Astrocyte of the cerebellum (primary cell): ENCODE results near the gene ELMO3.
A peak's percentile ranks its signal among the peaks of the same experiment; 100 is the strongest.

ENCODE experiments used
- DNase-seq: peaks from one replicate; pipeline ENCODE4 v3.0.0-alpha.2; 2011; ENCODE audit warnings: low read depth
- H3K4me3 ChIP-seq: 2 replicates; pipeline ENCODE4 v1.5.1; 2011; ENCODE audit warnings: mild to moderate bottlenecking, low read depth, low read length, moderate library complexity
- in situ Hi-C: cut with HindIII; loops from 2 replicates; pipeline ENCODE4 v1.10.0; 2017; ENCODE audit warnings: low sequenced_read_pairs
- TF ChIP-seq, protein P1 (sequence below): IDR thresholded peaks from 2 replicates; pipeline ENCODE4 v1.5.1; 2012; ENCODE audit warnings: low read length, low read depth, moderate library complexity, mild to moderate bottlenecking; ENCODE audit errors: missing control alignments

Gene ELMO3

DNA sequence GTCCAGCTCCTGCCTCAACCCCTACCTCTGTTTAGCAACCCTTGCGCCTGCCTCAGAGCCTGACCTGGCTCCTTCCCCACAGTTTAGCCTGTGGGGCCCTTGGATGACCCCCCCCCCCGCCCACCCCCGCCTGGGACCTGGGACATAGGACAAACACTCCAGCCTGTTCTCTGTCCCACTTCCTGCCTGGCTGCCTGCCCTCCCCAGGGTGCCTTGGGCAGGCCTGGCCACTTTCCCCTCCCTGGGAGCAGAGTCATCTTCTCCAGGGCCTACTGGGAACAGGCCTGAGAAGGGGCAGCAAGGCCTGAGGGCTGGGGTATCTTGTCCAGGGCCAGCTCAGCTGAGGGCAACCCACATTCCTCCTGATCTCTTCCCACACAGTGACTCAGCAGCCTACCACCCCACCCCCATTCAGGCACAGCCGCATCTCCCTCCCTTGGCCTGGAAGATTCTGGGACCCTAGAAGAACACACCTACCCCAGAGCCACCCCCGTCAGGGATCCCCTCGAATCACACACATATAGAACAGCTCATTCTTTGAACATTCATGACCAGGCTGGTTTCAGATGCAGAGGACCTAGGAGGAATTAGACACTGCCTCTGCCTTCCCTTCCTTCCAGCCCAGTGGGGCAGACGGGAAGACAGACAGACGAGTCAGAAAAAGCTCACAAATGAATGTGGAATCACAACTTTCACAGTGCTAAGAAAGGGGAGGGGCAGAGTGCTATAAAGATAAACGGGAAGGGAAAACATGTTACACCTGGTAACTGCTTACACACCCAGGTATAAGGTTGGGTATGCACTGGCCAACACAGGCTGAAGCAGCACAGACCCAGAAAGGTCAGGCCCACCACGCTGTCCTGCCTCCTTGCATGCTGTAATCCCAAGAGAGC, 42.3 kb downstream of the ELMO3 start:
- no peak for DNase-seq
- in situ Hi-C loops = no loop called here
- TF ChIP-seq, protein P1, sequence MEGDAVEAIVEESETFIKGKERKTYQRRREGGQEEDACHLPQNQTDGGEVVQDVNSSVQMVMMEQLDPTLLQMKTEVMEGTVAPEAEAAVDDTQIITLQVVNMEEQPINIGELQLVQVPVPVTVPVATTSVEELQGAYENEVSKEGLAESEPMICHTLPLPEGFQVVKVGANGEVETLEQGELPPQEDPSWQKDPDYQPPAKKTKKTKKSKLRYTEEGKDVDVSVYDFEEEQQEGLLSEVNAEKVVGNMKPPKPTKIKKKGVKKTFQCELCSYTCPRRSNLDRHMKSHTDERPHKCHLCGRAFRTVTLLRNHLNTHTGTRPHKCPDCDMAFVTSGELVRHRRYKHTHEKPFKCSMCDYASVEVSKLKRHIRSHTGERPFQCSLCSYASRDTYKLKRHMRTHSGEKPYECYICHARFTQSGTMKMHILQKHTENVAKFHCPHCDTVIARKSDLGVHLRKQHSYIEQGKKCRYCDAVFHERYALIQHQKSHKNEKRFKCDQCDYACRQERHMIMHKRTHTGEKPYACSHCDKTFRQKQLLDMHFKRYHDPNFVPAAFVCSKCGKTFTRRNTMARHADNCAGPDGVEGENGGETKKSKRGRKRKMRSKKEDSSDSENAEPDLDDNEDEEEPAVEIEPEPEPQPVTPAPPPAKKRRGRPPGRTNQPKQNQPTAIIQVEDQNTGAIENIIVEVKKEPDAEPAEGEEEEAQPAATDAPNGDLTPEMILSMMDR = no peak
- no peak overlapping the region for H3K4me3 ChIP-seq

DNA sequence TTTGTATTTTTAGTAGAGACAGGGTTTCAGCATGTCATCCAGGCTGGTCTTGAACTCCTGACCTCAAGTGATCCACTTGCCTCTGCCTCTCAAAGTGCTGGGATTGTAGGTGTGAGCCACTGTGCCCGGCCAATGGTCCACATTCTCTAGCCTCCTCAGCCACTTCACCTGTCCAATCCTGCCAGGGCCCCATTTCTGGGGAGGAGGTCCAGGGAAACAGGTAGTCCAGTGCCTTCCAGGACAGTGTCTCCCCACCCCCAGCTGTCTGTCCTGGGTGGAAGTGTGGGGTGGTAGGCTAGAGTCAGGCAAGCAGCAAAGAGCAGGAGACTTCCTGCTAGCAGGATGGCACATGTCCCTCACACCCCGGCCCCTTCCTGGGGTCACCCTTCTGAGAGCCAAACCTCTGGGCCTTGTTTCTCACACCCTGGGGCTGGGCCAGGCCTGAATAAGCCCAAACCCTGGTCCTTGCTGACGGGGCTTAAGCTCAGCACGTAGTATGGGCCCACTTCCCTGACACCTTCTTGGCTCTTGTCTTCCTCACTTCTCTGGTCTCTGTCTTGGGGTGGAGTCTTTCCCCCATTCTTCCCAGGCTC, 43.3 kb downstream of the ELMO3 start:
- H3K4me3 ChIP-seq = no peak overlapping the region
- DNase-seq = no peak
- in situ Hi-C loops = no loop called here
- TF ChIP-seq, protein P1 = no peak

- H3K4me3 ChIP-seq = no peak overlapping the region
- no peak for DNase-seq
- in situ Hi-C loops = no loop called here
- TF ChIP-seq, protein P1 = no peak
Observed at GRCh38 chr16:67243481-67243880, 44.5 kb downstream of the ELMO3 start.

GRCh38 chr16:67244387-67245185, 45.7 kb downstream of the ELMO3 start:
- peak; percentile 53 for DNase-seq
- in situ Hi-C loops = no loop called here
- TF ChIP-seq, protein P1 = no peak
- H3K4me3 ChIP-seq = peak overlapping the region; percentile 91

- H3K4me3 ChIP-seq = peak overlapping the region; percentile 91
- DNase-seq = no peak
- TF ChIP-seq, protein P1 = no peak
- in situ Hi-C loops = no loop called here
Observed at GRCh38 chr16:67245186-67245585, 46.3 kb downstream of the ELMO3 start.

GRCh38 chr16:67245674-67246080, 46.7 kb downstream of the ELMO3 start:
- DNase-seq = no peak
- H3K4me3 ChIP-seq = peak overlapping the region; percentile 91
- in situ Hi-C loops = no loop called here
- TF ChIP-seq, protein P1 = no peak
